DMS53 treated with DMSO at 0.1 percent for 48 hours (cell line): ENCODE data around the gene HSPA9.
"Not testable (repeated sequence)": the region's sequence is repeated elsewhere in the genome, so short reads cannot be mapped to it uniquely, and the experiment has no call there.

Experiments
- DNase-seq: peaks from one replicate; lab custom pipeline; 2025; ENCODE audit not compliant: unreplicated experiment; lab: John Stamatoyannopoulos, UW

HSPA9 gene

GRCh38 chr5:138536215-138536614 is 39.0 kb downstream of the HSPA9 start:
- no peak for DNase-seq

DNA sequence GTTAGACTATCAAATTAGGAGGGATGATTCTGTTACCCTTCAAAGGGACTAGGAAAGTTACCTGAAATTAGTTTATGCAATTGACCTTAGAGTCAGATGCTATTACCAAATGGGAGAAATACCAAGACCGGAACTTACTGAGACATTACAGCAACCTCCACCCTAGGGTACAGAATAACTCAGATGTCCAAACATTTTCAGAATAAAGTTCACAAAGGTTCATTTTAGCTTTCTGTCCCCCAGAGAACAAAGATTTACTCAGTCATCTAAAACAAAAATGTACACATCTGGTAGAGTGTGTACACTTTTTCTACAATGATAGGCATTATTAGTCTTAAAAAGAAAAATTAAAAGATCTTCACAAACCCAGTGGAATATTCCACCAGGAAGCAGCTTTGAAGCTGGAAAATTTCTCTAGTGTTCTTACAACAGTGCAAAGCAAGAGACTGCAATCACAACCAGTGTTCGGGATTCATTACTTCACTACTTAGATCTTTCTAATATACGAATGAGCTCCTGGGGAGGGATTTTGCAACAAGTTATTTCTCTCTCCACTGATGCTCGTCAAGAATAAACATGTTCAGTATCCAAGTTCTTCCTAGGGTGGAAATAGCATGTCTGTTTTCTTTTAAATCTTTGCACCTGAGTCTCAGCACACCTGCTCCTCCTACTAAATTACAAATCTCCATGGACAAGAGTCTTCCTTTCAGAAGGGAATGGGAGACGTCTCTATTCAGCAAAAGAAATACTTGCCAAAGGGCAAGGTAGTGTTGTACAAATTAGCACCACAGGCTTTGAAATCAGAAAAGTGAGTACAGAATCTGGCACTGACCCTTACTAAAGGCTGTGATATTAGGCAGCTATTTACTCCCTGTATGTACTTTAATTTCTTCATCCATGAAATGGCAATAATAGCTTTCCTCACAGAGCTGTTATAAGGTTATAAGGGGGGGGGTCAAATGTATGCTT is 40.9 kb downstream of the HSPA9 start:
- DNase-seq: no peak

DNA sequence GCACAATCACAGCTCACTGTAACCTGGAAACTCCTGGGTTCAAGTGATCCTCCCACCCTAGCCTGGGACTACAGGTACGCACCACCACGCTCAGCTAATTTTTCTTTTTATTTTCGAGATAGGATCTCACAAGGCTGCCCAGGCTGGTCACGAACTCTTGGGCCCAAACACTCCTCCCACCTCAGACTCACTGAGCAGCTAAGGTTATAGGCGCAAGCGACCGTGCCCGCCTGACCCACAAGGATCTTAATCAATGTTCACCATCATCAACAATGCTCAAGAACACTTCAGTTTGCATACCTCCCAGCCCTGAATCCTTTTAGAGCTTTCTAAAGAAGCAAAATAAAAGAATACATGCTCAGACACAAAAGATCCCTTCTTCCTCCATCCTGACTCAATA is 45.4 kb downstream of the HSPA9 start:
- no peak for DNase-seq

GRCh38 chr5:138528744-138529469 is 46.3 kb downstream of the HSPA9 start:
- no peak for DNase-seq

DNA sequence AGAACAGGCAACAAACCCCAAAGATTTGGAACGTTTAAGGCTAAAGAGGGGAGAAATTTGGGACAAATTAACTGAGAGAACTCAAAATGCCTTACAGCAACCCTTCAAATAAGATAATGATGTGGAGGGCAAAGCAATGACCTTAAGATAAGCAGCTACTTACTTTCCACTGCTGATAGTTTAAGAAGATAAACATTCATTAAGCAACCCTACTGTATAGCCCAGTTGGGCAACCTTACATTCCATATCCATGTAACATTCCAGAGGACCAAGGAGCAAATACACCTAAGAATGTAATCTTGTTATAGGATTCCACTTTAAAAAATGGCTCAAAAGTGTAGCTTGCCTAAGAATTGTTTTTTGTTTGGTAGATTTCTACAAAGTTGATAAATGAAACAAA is 47.0 kb downstream of the HSPA9 start:
- DNase-seq: no peak

- DNase-seq: no peak
These were observed 48.0 kb downstream of the HSPA9 start for GRCh38 chr5:138527170-138527569.

GRCh38 chr5:138523406-138523805 is 51.8 kb downstream of the HSPA9 start:
- DNase-seq: no peak

GRCh38 chr5:138520971-138521370 is 54.2 kb downstream of the HSPA9 start:
- DNase-seq: no peak

- DNase-seq: no peak
These were observed 57.8 kb downstream of the HSPA9 start for GRCh38 chr5:138517437-138517836.

DNA sequence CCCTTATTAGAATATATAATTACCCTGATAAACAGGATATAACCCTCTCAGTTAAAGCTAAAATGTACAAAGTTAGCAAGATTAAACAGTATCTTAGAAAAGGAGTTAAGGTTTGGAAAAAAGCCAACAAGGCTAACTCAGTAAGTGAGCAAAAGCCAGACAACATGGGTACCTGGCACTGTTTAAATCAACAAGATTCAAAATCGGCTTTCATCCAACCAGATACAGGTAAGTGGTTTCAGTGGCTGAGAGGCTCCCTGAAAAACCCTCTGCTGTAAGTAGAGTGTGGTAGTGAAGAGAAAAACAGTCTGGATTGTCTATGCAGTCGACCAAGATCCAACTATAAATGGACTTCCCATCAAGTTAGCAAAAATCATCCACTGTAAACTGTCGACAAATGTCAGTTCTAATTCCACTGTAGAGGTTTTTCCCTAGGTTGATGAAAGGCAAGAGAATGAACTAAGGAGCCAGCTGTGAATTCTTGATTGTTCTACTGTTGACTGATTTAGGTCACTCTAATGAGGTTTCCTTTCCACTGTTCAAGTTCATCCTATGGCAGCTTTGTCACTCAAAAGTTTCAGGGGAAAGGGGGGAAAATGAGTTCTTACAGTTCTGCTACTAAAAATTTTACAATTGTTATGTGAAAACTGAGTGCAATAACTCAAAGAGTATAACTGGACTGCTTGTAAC is 59.5 kb downstream of the HSPA9 start:
- DNase-seq: no peak

GRCh38 chr5:138514021-138514420 is 61.2 kb downstream of the HSPA9 start:
- DNase-seq: no peak

- DNase-seq: no peak
These were observed 66.2 kb downstream of the HSPA9 start for GRCh38 chr5:138508958-138509357.

- DNase-seq: not testable (repeated sequence)
These were observed 67.7 kb downstream of the HSPA9 start for GRCh38 chr5:138507485-138507884.

DNA sequence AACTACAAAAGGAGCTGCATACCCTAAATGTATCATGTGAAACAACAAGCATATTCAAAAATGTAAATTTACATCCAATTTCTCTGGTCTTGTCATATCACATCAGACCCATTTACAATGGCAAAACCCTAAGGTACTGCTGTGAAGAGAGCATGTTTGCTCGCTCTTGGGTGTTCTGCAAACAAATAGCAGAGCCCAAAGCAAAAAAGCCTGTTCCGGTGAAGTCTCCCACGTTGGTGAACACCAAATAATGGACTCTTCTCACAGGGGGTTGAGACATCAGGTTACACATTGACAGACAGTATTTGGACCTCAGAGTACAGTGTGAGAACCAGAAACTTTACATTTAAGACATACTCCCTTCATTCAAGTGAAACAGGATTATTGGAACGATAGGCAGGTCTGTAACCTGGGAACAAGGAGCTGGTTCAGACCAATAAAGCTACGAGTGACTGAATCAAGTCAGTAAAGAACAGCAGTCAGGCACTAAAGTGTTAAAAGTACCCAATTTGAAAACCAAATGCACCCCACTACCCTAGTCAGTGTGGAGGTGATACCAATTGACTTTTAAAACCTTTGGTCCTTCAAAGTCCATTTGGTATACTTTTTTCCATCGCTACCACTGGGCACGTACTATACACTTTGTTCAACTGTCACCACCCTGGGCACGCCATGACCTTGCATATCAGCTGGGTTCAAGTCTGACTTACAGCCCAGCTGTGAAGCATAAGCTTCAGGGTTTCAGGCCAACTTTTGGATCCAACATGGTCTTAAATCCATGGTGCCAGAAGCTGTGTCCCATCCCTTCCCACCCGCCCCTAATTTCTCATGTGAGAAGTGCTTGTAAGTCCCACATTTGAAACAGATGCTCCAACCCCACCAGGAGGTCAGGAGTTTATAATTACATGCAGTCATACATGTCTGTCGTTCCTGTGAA is 68.6 kb downstream of the HSPA9 start:
- DNase-seq: no peak

GRCh38 chr5:138504799-138505198 is 70.4 kb downstream of the HSPA9 start:
- DNase-seq: no peak
